Testis (tissue), 3 donors: ENCODE results near the gene FLT4. TPM values are rescaled to one million over a fixed set of nuclear protein-coding genes. Genes with fewer than 3 reads are reported as not detected.

Experiments
- DNase-seq: peaks from one replicate; pipeline ENCODE4 v3.0.0-alpha.2; 2019
- H3K27ac ChIP-seq, 2 donors: fragments of 200-600 bp; sonication (generic); one replicate each; pipeline ENCODE4 v1.5.1; 2019
- H3K27me3 ChIP-seq: fragments of 200-600 bp; sonication (generic); one replicate; pipeline ENCODE4 v1.5.1; 2019
- H3K36me3 ChIP-seq: fragments of 200-600 bp; sonication (generic); one replicate; pipeline ENCODE4 v1.5.1; 2017; ENCODE audit warnings: low read depth; ENCODE audit errors: missing control alignments
- H3K4me1 ChIP-seq: fragments of 200-600 bp; sonication (generic); one replicate; pipeline ENCODE4 v1.5.1; 2019
- H3K4me3 ChIP-seq, 2 donors: fragments of 200-600 bp; sonication (generic); one replicate each; pipeline ENCODE4 v1.5.1; 2017 to 2019
- H3K9me3 ChIP-seq: fragments of 200-600 bp; sonication (generic); one replicate; pipeline ENCODE4 v1.5.1; 2017
- POLR2A ChIP-seq: fragments of 450-650 bp; IDR thresholded peaks from one replicate; pipeline ENCODE4 v1.6.1; 2017; ENCODE audit warnings: antibody characterized with exemption, mild to moderate bottlenecking, moderate library complexity
- WGBS, 2 donors: methylation state at CpG; one replicate each; pipeline ENCODE4 v1.1.5; 2018; 5-methylcytosine and 5-hydroxymethylcytosine counted together
- intact Hi-C: fragments of 100-400 bp; cut with DNase I; formaldehyde crosslinking; loops from one replicate; pipeline ENCODE4 v1.15.1; 2023; ENCODE audit warnings: low total_unique reads
- polyA plus RNA-seq: library from polyadenylated mRNA; stranded (reverse); fragments of 350-450 nt; fragmentation: Illumina TruSeq; extraction: RNeasy Lipid Tissue Mini Kit (QIAGEN cat#74804); gene quantifications from one replicate; pipeline ENCODE4 v1.2.3, GENCODE V29; 2014; ENCODE audit warnings: low read depth, low replicate concordance; ENCODE audit not compliant: insufficient read depth
- total RNA-seq, 2 donors: library from RNA; depleted of rRNA; stranded (reverse); fragments of >200 nt; gene quantifications; one replicate each; pipeline ENCODE4 v1.2.3, GENCODE V29; 2016
- TF ChIP-seq, protein P1 (sequence below), 3 experiments: fragments of 450-650 bp in 2 of 3; fragments of 200-600 bp in 1 of 3; sonication (generic) in 1 of 3; IDR thresholded peaks; one replicate each; pipeline ENCODE4 v1.5.1; 2016 to 2019; ENCODE audit warnings: antibody characterized with exemption in 3 of 3, mild to moderate bottlenecking in 2 of 3, moderate library complexity in 1 of 3

Gene FLT4
- total and polyA plus RNA-seq, 3 donors from 2014 or later = 11.9 to 24.2 (median 23.5) TPM

DNA sequence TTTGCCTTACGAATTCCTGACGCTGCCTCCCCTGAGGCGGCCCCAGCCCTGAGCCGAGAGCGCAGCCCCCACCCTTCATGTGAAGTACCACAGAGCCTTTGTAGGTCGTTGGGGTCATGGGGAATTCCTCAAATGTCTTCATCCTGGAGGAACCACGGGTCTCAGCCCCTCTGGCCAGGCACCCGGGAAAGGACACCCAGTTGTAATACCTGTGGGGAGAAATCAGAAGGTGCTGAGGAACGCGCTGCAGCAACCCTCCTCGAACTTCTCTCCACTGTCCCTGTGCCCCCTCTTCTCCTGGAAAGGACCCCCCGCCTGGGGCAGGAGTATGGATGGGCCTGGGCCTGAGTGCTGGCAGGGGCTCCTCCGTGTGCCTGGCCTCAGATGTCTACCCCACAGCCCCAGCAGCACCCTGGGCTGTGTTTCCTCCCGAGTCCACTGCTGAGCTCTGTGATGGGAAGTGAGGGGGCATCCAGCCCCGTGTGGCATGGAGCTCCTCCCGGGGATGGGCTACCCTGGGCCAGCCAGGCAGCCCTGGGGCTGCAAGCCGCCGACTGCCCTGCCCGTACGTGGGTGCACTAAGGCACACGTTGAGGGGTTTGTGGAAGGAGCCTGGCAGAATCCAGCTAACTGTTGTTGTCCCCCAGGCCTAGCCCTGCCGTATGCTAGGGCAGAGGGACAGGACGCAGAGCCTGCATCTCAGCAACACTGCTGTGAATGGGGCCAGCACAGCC is 39.4 kb downstream of the FLT4 start:
- no peak for DNase-seq
- H3K27ac ChIP-seq = no peak overlapping the region
- H3K9me3 ChIP-seq = no peaks in the 10 kb centered on the region
- no peaks in the 10 kb centered on the region for H3K4me1 ChIP-seq
- no peak overlapping the region for H3K4me3 ChIP-seq
- TF ChIP-seq, protein P1, sequence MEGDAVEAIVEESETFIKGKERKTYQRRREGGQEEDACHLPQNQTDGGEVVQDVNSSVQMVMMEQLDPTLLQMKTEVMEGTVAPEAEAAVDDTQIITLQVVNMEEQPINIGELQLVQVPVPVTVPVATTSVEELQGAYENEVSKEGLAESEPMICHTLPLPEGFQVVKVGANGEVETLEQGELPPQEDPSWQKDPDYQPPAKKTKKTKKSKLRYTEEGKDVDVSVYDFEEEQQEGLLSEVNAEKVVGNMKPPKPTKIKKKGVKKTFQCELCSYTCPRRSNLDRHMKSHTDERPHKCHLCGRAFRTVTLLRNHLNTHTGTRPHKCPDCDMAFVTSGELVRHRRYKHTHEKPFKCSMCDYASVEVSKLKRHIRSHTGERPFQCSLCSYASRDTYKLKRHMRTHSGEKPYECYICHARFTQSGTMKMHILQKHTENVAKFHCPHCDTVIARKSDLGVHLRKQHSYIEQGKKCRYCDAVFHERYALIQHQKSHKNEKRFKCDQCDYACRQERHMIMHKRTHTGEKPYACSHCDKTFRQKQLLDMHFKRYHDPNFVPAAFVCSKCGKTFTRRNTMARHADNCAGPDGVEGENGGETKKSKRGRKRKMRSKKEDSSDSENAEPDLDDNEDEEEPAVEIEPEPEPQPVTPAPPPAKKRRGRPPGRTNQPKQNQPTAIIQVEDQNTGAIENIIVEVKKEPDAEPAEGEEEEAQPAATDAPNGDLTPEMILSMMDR (IDR thresholded peaks at IDR 0.05) = no peak
- TF ChIP-seq POLR2A = no peak
- intact Hi-C loops = no loop called here
- no peaks in the 10 kb centered on the region for H3K27me3 ChIP-seq
- no peaks in the 10 kb centered on the region for H3K36me3 ChIP-seq
- WGBS, 2 donors = 83% methylated on average over 23 of the region's 23 CpGs; no CpG with 5 or more reads in 1 of the 2 donors

DNA sequence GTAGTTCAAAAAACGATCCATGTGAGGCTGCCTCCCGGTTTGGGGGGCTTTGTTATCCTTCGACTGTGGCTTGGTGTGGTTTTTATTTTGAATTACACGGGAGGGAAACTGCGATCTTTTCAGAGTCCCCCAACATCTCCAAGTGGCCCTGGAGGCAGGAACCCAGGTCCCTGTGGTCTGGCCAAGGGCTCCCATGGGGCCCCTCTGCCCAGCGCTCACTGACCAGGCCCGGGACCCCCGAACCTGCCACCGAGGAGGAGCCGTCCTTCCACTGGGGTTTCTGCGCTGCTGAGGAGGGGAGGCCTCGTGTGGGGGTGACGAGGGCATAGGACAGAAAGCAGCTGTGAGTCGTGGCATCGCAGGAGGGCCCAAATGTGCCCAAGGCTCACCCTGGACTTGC is 40.0 kb downstream of the FLT4 start:
- no peak for TF ChIP-seq POLR2A
- TF ChIP-seq, protein P1 (IDR thresholded peaks at IDR 0.05) = no peak
- DNase-seq = no peak
- Histone ChIP-seq H3K4me1 (no peaks in the 10 kb centered on the region), H3K4me3 (no peak overlapping the region), H3K36me3 (no peaks in the 10 kb centered on the region), H3K27me3 (no peaks in the 10 kb centered on the region), H3K9me3 (no peaks in the 10 kb centered on the region), H3K27ac (no peak overlapping the region)
- 77 to 87% methylated on average over 13 to 15 of the region's 15 CpGs for WGBS, 2 donors
- intact Hi-C loops = no loop called here

DNA sequence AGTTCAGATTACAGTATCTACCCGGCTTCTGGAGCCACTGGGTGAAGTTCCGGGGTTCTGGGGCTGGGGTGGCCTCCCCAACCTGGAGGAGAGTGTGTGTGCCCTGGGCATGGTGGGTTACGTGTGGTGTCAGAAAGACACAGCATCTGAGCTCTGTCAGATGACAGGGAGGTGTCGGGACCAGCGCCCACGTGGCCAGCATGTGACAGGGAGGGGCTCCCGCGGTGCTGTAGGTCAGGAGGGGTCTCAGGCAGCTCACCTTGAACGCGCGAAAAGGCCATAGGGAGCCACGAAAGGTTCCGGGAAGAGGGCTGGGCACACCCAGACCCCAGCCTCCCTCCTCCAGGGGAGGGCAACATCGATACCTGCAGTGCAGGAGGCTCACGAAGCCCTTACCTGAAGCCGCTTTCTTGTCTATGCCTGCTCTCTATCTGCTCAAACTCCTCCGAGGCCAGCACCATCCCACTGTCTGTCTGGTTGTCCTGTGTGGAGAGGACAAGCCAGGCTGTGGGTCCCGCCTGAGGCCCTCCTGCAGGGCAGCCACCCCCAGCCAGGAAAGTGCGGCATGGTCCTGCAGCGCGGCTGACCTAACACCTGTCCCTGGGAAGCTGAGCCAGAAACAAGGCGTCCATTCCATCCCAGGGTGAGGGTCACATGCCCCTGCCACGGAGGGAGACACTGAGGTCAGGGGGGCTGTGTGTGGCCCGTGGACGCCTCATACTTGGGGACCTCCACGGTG is 40.7 kb downstream of the FLT4 start:
- Histone ChIP-seq H3K27ac (peak overlapping the region in 1 of 2 donors; percentile 5), H3K27me3 (no peaks in the 10 kb centered on the region), H3K4me1 (no peaks in the 10 kb centered on the region), H3K9me3 (no peaks in the 10 kb centered on the region), H3K36me3 (no peaks in the 10 kb centered on the region), H3K4me3 (no peak overlapping the region)
- no peak for DNase-seq
- 88 to 89% methylated on average over 12 to 26 of the region's 26 CpGs for WGBS, 2 donors
- intact Hi-C loops = no loop called here
- TF ChIP-seq, protein P1 (IDR thresholded peaks at IDR 0.05) = no peak
- no peak for TF ChIP-seq POLR2A

DNA sequence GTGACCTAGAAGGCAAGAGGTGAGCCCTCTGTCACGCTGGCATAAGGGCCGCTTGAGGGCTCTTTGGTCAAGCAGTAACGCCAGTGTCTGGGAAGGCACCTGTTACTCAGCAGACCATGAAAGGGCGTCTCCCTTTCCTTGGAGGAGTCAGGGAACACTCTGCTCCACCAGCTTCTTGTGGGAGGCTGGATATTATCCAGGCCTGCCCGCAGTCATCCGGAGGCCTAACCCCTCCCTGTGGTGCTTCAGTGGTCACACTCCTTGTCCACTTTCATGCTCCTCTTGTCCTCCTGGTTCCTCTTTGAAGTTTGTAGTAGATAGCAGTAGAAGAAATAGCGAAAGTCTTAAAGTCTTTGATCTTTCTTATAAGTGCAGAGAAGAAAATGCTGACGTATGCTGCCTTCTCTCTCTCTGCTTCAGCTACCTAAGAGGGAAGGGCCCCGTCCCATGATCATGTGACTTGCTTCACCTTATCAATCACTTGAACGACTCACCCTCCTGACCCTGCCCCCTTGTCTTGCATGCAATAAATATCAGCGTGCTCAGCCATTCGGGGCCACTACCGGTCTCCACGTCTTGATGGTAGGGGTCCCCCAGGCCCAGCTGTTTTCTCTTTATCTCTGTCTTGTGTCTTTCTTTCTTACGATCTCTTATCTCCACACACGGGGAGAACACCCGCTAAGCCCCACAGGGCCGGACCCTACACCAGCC is 41.4 kb downstream of the FLT4 start:
- peak overlapping the region in 1 of 2 donors; percentile 5 for H3K27ac ChIP-seq

More for the DNA sequence above, 41.4 kb downstream of the FLT4 start:
- no peaks in the 10 kb centered on the region for H3K36me3 ChIP-seq
- intact Hi-C loops = no loop called here
- DNase-seq = peak; percentile 63
- 46 to 53% methylated on average over 18 of the region's 18 CpGs for WGBS, 2 donors
- no peak for TF ChIP-seq POLR2A
- TF ChIP-seq, protein P1 (IDR thresholded peaks at IDR 0.05) = no peak
- no peaks in the 10 kb centered on the region for H3K9me3 ChIP-seq
- no peak overlapping the region for H3K4me3 ChIP-seq
- H3K27me3 ChIP-seq = no peaks in the 10 kb centered on the region
- H3K4me1 ChIP-seq = peaks cover 2% of the 10 kb centered on the region
